WTC11 (cell line): ENCODE measurements around the gene SYPL1. TPM values are rescaled to one million over a fixed set of nuclear protein-coding genes. Genes with fewer than 3 reads are reported as not detected.

Experiments used
- ATAC-seq: fragments of 200-7000 bp; cut with Tn5 transposase; 2 replicates; pipeline ENCODE4 v1.10.0; 2021; ENCODE audit warnings: mild to moderate bottlenecking, moderate library complexity
- CTCF ChIA-PET: fragments of 300-600 bp; sonication (Branson Sonifier 250); formaldehyde crosslinking; loops from one replicate; lab custom pipeline; 2021; ENCODE audit warnings: antibody characterized with exemption; lab: Charles Lee
- POLR2A ChIA-PET: fragments of 350-600 bp; sonication (Branson Sonifier 250); formaldehyde crosslinking; loops from one replicate; lab custom pipeline; 2021; ENCODE audit warnings: antibody characterized with exemption; lab: Charles Lee
- DNase-seq: peaks from one replicate; pipeline ENCODE4 v3.0.0; 2021; ENCODE audit warnings: low spot score
- H3K27ac Mint-ChIP-seq: 2 replicates; pipeline ENCODE4 v1.8.0; 2021; ENCODE audit warnings: mixed read lengths
- H3K27me3 Mint-ChIP-seq: 2 replicates; pipeline ENCODE4 v1.8.0; 2021; ENCODE audit warnings: low read depth, mild to moderate bottlenecking, moderate library complexity, mixed read lengths
- H3K36me3 Mint-ChIP-seq: 2 replicates; pipeline ENCODE4 v1.8.0; 2021; ENCODE audit warnings: mixed read lengths
- H3K4me1 Mint-ChIP-seq: 2 replicates; pipeline ENCODE4 v1.8.0; 2022; ENCODE audit warnings: mixed read lengths
- H3K4me3 Mint-ChIP-seq: 2 replicates; pipeline ENCODE4 v1.8.0; 2021; ENCODE audit warnings: mild to moderate bottlenecking, moderate library complexity, mixed read lengths
- H3K9me3 Mint-ChIP-seq: 2 replicates; pipeline ENCODE4 v1.8.0; 2021; ENCODE audit warnings: mixed read lengths
- CREB1 ChIP-seq: sonication (generic); formaldehyde crosslinking; IDR thresholded peaks from 2 replicates; pipeline ENCODE4 v1.8.0; 2023; ENCODE audit warnings: mild to moderate bottlenecking, missing genetic modification reagents
- ELF4 ChIP-seq: sonication (generic); formaldehyde crosslinking; IDR thresholded peaks from 2 replicates; pipeline ENCODE4 v1.8.1; 2022; ENCODE audit warnings: low read depth, mild to moderate bottlenecking, moderate library complexity, missing genetic modification reagents
- MXD4 ChIP-seq: fragments of 250-450 bp; sonication (Bioruptor Pico); IDR thresholded peaks from 2 replicates; pipeline ENCODE4 v1.8.0; 2021; ENCODE audit warnings: mild to moderate bottlenecking, moderate library complexity, borderline replicate concordance
- NFYB ChIP-seq: sonication (generic); formaldehyde crosslinking; conservative IDR thresholded peaks from 2 replicates; pipeline ENCODE4 v1.8.0; 2022; ENCODE audit warnings: low read depth, missing genetic modification reagents
- NR1H2 ChIP-seq: sonication (generic); formaldehyde crosslinking; IDR thresholded peaks from 2 replicates; pipeline ENCODE4 v1.9.0; 2021; ENCODE audit warnings: mild to moderate bottlenecking, moderate library complexity, missing genetic modification reagents
- TCF7 ChIP-seq: sonication (generic); formaldehyde crosslinking; IDR thresholded peaks from 2 replicates; pipeline ENCODE4 v1.8.0; 2022; ENCODE audit warnings: mild to moderate bottlenecking, low read depth, missing genetic modification reagents, moderate library complexity
- ZBTB21 ChIP-seq: sonication (generic); formaldehyde crosslinking; IDR thresholded peaks from 2 replicates; pipeline ENCODE4 v1.8.1; 2023; ENCODE audit warnings: mild to moderate bottlenecking, missing genetic modification reagents, borderline replicate concordance
- ZNF219 ChIP-seq: sonication (generic); formaldehyde crosslinking; IDR thresholded peaks from 2 replicates; pipeline ENCODE4 v1.8.0; 2023; ENCODE audit warnings: missing genetic modification reagents, mild to moderate bottlenecking, borderline replicate concordance
- ZNF671 ChIP-seq: fragments of 250-450 bp; sonication (Bioruptor Pico); IDR thresholded peaks from 2 replicates; pipeline ENCODE4 v1.8.0; 2021; ENCODE audit warnings: mild to moderate bottlenecking
- total RNA-seq: library from RNA; stranded (reverse); gene quantifications from 3 replicates; pipeline ENCODE4 v1.2.3, GENCODE V29; 2021
- TF ChIP-seq, protein P1 (sequence below): sonication (generic); formaldehyde crosslinking; IDR thresholded peaks from 2 replicates; pipeline ENCODE4 v1.8.1; 2022; ENCODE audit warnings: mild to moderate bottlenecking, missing genetic modification reagents, moderate library complexity, borderline replicate concordance
- TF ChIP-seq, protein P2 (sequence below): sonication (generic); formaldehyde crosslinking; IDR thresholded peaks from 2 replicates; pipeline ENCODE4 v1.8.0; 2022; ENCODE audit warnings: mild to moderate bottlenecking, missing genetic modification reagents
- TF ChIP-seq, protein P3 (sequence below): sonication (generic); formaldehyde crosslinking; IDR thresholded peaks from 2 replicates; pipeline ENCODE4 v1.8.0; 2023; ENCODE audit warnings: missing genetic modification reagents, mild to moderate bottlenecking, borderline replicate concordance
- TF ChIP-seq, protein P4 (sequence below): sonication (generic); formaldehyde crosslinking; IDR thresholded peaks from 2 replicates; pipeline ENCODE4 v1.8.1; 2023; ENCODE audit warnings: mild to moderate bottlenecking, missing genetic modification reagents, moderate library complexity
- TF ChIP-seq, protein P5 (sequence below): fragments of 250-450 bp; sonication (Bioruptor Pico); IDR thresholded peaks from 2 replicates; pipeline ENCODE4 v2.1.2; 2022; ENCODE audit warnings: mild to moderate bottlenecking, moderate library complexity
- TF ChIP-seq, protein P6 (sequence below): sonication (generic); formaldehyde crosslinking; IDR thresholded peaks from 2 replicates; pipeline ENCODE4 v1.8.1; 2022; ENCODE audit warnings: mild to moderate bottlenecking, moderate library complexity, missing genetic modification reagents

The SYPL1 gene
- total RNA-seq, 1 experiment from 2014 or later = 54.8 TPM

DNA sequence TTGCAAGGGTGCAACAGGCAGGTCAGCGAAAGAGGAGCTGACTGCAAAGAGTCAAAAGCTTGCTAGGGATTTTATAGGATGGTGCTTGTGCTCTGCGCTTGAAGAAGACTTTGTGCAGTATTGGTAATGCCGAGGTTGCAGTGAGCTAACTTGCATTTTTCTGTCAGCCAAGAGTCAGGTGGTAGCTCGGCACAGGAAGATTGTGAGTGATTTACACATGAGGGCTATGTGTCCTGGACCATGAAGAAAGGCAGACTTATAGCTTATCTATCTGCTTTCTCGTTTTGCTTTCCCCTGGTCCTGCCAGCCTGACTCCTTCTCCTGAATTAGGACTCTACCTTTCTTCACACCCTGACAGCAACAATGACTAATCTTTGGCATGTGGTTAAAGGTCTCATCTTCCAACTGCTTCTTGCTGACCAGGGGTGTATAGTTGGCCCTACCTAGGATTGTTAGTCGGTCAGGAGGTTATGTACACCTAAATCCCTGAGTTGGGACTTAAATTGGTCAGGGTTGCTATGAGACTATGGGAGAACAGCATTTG, 4.1 kb upstream of the SYPL1 start:
- Mint-ChIP-seq H3K27ac (no peak overlapping the region), H3K4me1 (peaks cover 36% of the 10 kb centered on the region), H3K27me3 (no peaks in the 10 kb centered on the region), H3K36me3 (no peaks in the 10 kb centered on the region), H3K9me3 (no peaks in the 10 kb centered on the region), H3K4me3 (no peak overlapping the region)
- DNase-seq (no peak), ATAC-seq (no peak)
- TF ChIP-seq, protein P1, sequence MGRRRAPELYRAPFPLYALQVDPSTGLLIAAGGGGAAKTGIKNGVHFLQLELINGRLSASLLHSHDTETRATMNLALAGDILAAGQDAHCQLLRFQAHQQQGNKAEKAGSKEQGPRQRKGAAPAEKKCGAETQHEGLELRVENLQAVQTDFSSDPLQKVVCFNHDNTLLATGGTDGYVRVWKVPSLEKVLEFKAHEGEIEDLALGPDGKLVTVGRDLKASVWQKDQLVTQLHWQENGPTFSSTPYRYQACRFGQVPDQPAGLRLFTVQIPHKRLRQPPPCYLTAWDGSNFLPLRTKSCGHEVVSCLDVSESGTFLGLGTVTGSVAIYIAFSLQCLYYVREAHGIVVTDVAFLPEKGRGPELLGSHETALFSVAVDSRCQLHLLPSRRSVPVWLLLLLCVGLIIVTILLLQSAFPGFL (CRISPR knock-in tag) = no peak
- POLR2A ChIA-PET = no interaction called here
- CTCF ChIA-PET = interaction anchor here (0.9 kb wide), 1 partner anchor 38 kb away, joined by 3 read pairs; no protein-coding TSS in a partner anchor

DNA sequence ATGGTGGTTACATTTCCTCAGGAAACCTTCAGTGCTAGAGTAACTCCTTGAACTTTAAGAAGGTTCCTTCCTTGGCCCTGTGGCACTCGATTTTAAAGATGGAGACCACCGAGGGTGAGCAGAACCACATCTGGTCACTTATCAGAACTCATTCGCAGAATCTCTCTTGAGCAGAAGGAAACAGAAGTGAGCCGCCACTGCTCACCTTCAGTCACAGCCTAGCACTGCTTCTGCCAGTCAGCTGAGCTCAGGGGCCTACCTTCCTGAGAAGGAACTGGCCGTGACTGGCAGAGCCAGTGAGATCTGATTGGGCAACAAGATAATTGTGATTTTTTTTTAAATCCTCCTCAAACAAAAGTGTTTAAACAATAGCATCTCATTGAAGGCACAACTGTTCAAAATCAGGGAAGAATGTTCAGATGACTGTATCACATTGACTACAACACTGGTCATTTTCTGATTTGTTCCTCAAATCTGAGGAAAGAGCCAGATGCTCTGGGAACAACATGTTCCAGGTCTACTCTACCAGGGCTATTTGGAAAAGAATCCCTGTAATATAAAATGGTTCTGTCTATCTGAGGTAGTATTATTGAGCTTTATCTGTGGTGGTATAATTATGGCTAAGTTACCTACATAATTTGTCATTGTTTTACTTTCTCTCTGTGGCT, 2.7 kb upstream of the SYPL1 start:
- Mint-ChIP-seq H3K27ac (no peak overlapping the region; the same call in 1 of the 2 replicates), H3K9me3 (no peaks in the 10 kb centered on the region), H3K36me3 (no peaks in the 10 kb centered on the region), H3K27me3 (no peaks in the 10 kb centered on the region)
- no peak for ATAC-seq
- ChIA-PET POLR2A (interaction anchor here (0.9 kb wide), 1 partner anchor 58 kb away, joined by 3 read pairs; no protein-coding TSS in a partner anchor), CTCF (no interaction called here)
- no peak for TF ChIP-seq MXD4 (CRISPR knock-in tag)
- TF ChIP-seq, protein P2, sequence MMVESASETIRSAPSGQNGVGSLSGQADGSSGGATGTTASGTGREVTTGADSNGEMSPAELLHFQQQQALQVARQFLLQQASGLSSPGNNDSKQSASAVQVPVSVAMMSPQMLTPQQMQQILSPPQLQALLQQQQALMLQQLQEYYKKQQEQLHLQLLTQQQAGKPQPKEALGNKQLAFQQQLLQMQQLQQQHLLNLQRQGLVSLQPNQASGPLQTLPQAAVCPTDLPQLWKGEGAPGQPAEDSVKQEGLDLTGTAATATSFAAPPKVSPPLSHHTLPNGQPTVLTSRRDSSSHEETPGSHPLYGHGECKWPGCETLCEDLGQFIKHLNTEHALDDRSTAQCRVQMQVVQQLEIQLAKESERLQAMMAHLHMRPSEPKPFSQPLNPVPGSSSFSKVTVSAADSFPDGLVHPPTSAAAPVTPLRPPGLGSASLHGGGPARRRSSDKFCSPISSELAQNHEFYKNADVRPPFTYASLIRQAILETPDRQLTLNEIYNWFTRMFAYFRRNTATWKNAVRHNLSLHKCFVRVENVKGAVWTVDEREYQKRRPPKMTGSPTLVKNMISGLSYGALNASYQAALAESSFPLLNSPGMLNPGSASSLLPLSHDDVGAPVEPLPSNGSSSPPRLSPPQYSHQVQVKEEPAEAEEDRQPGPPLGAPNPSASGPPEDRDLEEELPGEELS (CRISPR knock-in tag) = no peak
- TF ChIP-seq NFYB (CRISPR knock-in tag) = no peak
- TF ChIP-seq ZBTB21 (CRISPR knock-in tag) = no peak
- TF ChIP-seq, protein P3, sequence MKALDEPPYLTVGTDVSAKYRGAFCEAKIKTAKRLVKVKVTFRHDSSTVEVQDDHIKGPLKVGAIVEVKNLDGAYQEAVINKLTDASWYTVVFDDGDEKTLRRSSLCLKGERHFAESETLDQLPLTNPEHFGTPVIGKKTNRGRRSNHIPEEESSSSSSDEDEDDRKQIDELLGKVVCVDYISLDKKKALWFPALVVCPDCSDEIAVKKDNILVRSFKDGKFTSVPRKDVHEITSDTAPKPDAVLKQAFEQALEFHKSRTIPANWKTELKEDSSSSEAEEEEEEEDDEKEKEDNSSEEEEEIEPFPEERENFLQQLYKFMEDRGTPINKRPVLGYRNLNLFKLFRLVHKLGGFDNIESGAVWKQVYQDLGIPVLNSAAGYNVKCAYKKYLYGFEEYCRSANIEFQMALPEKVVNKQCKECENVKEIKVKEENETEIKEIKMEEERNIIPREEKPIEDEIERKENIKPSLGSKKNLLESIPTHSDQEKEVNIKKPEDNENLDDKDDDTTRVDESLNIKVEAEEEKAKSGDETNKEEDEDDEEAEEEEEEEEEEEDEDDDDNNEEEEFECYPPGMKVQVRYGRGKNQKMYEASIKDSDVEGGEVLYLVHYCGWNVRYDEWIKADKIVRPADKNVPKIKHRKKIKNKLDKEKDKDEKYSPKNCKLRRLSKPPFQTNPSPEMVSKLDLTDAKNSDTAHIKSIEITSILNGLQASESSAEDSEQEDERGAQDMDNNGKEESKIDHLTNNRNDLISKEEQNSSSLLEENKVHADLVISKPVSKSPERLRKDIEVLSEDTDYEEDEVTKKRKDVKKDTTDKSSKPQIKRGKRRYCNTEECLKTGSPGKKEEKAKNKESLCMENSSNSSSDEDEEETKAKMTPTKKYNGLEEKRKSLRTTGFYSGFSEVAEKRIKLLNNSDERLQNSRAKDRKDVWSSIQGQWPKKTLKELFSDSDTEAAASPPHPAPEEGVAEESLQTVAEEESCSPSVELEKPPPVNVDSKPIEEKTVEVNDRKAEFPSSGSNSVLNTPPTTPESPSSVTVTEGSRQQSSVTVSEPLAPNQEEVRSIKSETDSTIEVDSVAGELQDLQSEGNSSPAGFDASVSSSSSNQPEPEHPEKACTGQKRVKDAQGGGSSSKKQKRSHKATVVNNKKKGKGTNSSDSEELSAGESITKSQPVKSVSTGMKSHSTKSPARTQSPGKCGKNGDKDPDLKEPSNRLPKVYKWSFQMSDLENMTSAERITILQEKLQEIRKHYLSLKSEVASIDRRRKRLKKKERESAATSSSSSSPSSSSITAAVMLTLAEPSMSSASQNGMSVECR (CRISPR knock-in tag) = no peak
- no peak for TF ChIP-seq NR1H2 (CRISPR knock-in tag)
- no peak for TF ChIP-seq CREB1
- no peak for TF ChIP-seq ZNF671
- TF ChIP-seq, all 79 proteins: peak for 0
- no peak for DNase-seq
- Mint-ChIP-seq H3K4me3 (no peak overlapping the region), H3K4me1 (peaks cover 39% of the 10 kb centered on the region)

DNA sequence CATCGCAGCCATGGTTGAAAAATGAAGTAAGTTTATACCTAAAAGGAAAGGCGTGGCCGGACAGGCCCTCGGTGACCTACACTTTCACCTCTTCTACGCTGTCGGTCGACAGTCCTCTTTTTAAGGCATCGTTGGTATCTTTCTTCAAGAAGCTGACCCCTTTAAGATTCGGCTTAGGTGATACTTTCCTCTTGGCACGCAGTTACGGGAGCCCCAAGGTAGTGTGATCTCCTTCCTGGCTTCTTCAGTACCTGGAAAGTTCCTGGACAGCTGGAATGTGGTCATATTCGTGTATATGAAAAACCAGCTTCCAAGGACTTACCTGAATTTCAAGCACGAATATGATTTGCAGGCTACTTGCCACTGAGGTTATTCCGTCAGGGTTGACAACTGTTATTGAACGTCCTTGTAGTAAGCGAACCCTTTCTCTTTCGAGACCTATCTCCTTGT, 885 bp upstream of the SYPL1 start:
- POLR2A ChIA-PET = interaction anchor here (1.2 to 2.0 kb wide), 2 partner anchors 19 to 43 kb away, joined by 3 to 8 read pairs; no protein-coding TSS in a partner anchor
- H3K27ac Mint-ChIP-seq = peak overlapping the region; percentile 91
- peak overlapping the region; percentile 77 for H3K4me3 Mint-ChIP-seq
- no peak for DNase-seq
- no peaks in the 10 kb centered on the region for H3K9me3 Mint-ChIP-seq
- no peaks in the 10 kb centered on the region for H3K36me3 Mint-ChIP-seq
- ATAC-seq = no peak
- peaks cover 42% of the 10 kb centered on the region for H3K4me1 Mint-ChIP-seq
- CTCF ChIA-PET = interaction anchor here (0.7 to 3.1 kb wide), 8 partner anchors 26 to 424 kb away, joined by 3 to 12 read pairs (median 4); no protein-coding TSS in a partner anchor
- no peaks in the 10 kb centered on the region for H3K27me3 Mint-ChIP-seq
- TF ChIP-seq ZNF671 (no peak), ZNF219 (CRISPR knock-in tag) (no peak), TCF7 (CRISPR knock-in tag) (no peak), ELF4 (CRISPR knock-in tag) (no peak)
- TF ChIP-seq, protein P4, sequence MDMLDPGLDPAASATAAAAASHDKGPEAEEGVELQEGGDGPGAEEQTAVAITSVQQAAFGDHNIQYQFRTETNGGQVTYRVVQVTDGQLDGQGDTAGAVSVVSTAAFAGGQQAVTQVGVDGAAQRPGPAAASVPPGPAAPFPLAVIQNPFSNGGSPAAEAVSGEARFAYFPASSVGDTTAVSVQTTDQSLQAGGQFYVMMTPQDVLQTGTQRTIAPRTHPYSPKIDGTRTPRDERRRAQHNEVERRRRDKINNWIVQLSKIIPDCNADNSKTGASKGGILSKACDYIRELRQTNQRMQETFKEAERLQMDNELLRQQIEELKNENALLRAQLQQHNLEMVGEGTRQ (CRISPR knock-in tag) = no peak
- TF ChIP-seq, protein P5, sequence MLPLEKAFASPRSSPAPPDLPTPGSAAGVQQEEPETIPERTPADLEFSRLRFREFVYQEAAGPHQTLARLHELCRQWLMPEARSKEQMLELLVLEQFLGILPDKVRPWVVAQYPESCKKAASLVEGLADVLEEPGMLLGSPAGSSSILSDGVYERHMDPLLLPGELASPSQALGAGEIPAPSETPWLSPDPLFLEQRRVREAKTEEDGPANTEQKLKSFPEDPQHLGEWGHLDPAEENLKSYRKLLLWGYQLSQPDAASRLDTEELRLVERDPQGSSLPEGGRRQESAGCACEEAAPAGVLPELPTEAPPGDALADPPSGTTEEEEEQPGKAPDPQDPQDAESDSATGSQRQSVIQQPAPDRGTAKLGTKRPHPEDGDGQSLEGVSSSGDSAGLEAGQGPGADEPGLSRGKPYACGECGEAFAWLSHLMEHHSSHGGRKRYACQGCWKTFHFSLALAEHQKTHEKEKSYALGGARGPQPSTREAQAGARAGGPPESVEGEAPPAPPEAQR (CRISPR knock-in tag) = no peak
- TF ChIP-seq, protein P6, sequence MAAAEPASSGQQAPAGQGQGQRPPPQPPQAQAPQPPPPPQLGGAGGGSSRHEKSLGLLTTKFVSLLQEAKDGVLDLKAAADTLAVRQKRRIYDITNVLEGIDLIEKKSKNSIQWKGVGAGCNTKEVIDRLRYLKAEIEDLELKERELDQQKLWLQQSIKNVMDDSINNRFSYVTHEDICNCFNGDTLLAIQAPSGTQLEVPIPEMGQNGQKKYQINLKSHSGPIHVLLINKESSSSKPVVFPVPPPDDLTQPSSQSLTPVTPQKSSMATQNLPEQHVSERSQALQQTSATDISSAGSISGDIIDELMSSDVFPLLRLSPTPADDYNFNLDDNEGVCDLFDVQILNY (CRISPR knock-in tag) = no peak
